Brain microvascular endothelial cell (primary cell): ENCODE data around the gene NSRP1.

Experiments used
- DNase-seq: peaks from one replicate; pipeline ENCODE4 v3.0.0-alpha.2; 2020
- H3K27ac ChIP-seq: fragments of 250-450 bp; sonication (Bioruptor Pico); 2 replicates; pipeline ENCODE4 v1.5.1; 2020; ENCODE audit warnings: mild to moderate bottlenecking, moderate library complexity
- H3K27me3 ChIP-seq: fragments of 250-450 bp; sonication (Bioruptor Pico); replicated peaks from 2 replicates; pipeline ENCODE4 v1.5.1; 2020; ENCODE audit warnings: mild to moderate bottlenecking
- H3K36me3 ChIP-seq: fragments of 250-450 bp; sonication (Bioruptor Pico); replicated peaks from 2 replicates; pipeline ENCODE4 v1.5.1; 2020; ENCODE audit warnings: mild to moderate bottlenecking
- H3K4me3 ChIP-seq: 2 replicates; pipeline ENCODE4 v1.5.1; 2011; ENCODE audit warnings: low read depth, mild to moderate bottlenecking, control low read depth, low read length, moderate library complexity
- in situ Hi-C: cut with HindIII; loops from 2 replicates; pipeline ENCODE4 v1.10.0; 2017; ENCODE audit warnings: low sequenced_read_pairs, low pct_ligation_motif_present
- TF ChIP-seq, protein P1 (sequence below): IDR thresholded peaks from 2 replicates; pipeline ENCODE4 v1.5.1; 2011; ENCODE audit warnings: low read depth, mild to moderate bottlenecking, moderate library complexity, low read length, control low read depth, inconsistent platforms; ENCODE audit errors: missing control alignments

NSRP1 gene

GRCh38 chr17:30160419-30161172 is 44.0 kb downstream of the NSRP1 start:
- no peak overlapping the region for H3K27ac ChIP-seq
- no peaks in the 10 kb centered on the region for H3K27me3 ChIP-seq
- H3K36me3 ChIP-seq, result peaks cover 6% of the 10 kb centered on the region
- in situ Hi-C loops, result no loop called here
- TF ChIP-seq, protein P1, sequence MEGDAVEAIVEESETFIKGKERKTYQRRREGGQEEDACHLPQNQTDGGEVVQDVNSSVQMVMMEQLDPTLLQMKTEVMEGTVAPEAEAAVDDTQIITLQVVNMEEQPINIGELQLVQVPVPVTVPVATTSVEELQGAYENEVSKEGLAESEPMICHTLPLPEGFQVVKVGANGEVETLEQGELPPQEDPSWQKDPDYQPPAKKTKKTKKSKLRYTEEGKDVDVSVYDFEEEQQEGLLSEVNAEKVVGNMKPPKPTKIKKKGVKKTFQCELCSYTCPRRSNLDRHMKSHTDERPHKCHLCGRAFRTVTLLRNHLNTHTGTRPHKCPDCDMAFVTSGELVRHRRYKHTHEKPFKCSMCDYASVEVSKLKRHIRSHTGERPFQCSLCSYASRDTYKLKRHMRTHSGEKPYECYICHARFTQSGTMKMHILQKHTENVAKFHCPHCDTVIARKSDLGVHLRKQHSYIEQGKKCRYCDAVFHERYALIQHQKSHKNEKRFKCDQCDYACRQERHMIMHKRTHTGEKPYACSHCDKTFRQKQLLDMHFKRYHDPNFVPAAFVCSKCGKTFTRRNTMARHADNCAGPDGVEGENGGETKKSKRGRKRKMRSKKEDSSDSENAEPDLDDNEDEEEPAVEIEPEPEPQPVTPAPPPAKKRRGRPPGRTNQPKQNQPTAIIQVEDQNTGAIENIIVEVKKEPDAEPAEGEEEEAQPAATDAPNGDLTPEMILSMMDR, result no peak
- no peak overlapping the region for H3K4me3 ChIP-seq
- DNase-seq, result no peak

DNA sequence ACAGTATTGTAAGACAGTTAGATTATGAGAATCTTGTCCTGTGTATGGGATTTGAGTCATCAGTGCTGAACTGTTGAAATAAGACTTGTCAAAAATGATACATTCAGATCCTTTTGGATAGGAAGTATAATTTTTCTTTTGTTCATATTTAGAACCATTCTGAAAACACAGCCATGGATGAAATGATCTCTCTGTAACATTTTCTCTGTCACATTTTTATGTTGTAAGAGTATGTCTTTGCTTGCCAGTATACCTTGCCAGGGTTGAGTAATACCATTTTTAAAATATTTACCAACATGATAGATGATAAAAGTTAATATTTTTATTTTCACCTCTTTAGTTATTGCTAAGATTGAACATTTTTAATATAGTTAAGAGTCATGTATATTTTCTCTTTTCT is 45.0 kb downstream of the NSRP1 start:
- H3K36me3 ChIP-seq, result peaks cover 6% of the 10 kb centered on the region
- H3K27me3 ChIP-seq, result no peaks in the 10 kb centered on the region
- H3K27ac ChIP-seq, result no peak overlapping the region
- in situ Hi-C loops, result no loop called here
- TF ChIP-seq, protein P1, result no peak
- DNase-seq, result no peak
- no peak overlapping the region for H3K4me3 ChIP-seq

GRCh38 chr17:30164531-30164930 is 47.9 kb downstream of the NSRP1 start:
- H3K27me3 ChIP-seq, result no peaks in the 10 kb centered on the region
- no peak overlapping the region for H3K4me3 ChIP-seq
- TF ChIP-seq, protein P1, result no peak
- no peak for DNase-seq
- peaks cover 10% of the 10 kb centered on the region for H3K36me3 ChIP-seq
- in situ Hi-C loops, result no loop called here
- H3K27ac ChIP-seq, result no peak overlapping the region

DNA sequence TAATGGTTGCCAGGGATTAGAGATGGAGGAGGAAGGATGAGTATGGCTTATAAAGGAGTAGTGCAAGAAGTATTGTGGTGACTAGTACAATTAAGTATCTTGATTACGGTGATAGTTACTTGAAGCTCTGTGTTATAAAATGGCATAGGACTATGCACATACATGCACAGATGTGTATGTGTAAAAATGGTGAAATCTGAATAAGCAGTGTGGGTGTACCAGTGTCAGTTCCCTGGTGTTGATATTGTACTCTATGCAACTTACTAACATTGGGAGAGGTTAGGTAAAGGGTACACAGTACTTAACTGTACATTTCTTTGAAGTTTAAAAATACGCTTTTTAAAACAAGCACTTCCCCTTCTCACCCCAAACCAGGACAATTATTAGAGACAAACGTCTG is 48.5 kb downstream of the NSRP1 start:
- TF ChIP-seq, protein P1, result no peak
- H3K27ac ChIP-seq, result no peak overlapping the region
- in situ Hi-C loops, result no loop called here

GRCh38 chr17:30165960-30166359 is 49.3 kb downstream of the NSRP1 start:
- no peak overlapping the region for H3K4me3 ChIP-seq
- H3K27ac ChIP-seq, result no peak overlapping the region
- H3K27me3 ChIP-seq, result no peaks in the 10 kb centered on the region
- H3K36me3 ChIP-seq, result peaks cover 12% of the 10 kb centered on the region
- no peak for DNase-seq
- TF ChIP-seq, protein P1, result no peak
- in situ Hi-C loops, result no loop called here

More for the DNA sequence above, 48.5 kb downstream of the NSRP1 start:
- Histone ChIP-seq H3K27me3 (no peaks in the 10 kb centered on the region), H3K4me3 (no peak overlapping the region), H3K36me3 (peaks cover 8% of the 10 kb centered on the region)
- DNase-seq, result no peak

DNA sequence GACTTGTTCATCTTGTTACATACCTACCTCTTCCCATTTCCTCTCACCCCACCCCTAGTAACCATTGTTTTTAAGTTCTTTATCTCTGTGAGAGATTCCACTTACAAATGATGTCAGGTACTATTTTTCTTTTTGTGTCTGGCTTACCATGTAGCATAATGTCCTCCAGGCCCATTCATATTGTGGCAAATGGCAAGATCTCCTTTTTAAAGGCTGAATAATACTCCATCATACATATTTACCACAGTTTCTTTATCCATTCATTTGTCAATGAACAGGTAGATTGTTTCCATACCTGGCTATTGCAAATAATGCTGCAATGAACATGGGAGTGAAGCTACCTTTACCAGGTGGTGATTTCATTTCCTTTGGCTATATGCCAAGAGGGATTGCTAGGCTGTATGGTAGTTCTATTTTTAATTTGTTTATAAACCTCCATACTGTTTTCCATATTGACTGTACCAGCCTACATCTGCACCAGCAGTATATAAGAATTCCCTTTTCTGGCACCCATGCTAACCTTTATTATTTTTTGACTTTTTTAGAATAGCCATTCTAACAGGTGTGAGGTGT is 53.9 kb downstream of the NSRP1 start:
- no peak for DNase-seq
- Histone ChIP-seq H3K36me3 (peaks cover 15% of the 10 kb centered on the region), H3K27ac (no peak overlapping the region), H3K27me3 (no peaks in the 10 kb centered on the region), H3K4me3 (no peak overlapping the region)
- TF ChIP-seq, protein P1, result no peak
- in situ Hi-C loops, result no loop called here
